Measurements from ENCODE around the gene SDSL.

Gene SDSL

GRCh38 chr12:113479216-113479589 lies 57.0 kb downstream of the SDSL start:
- FAIRE-seq: no peak
- DNase-seq (ENCODE audit: low spot score): no peak

GRCh38 chr12:113479590-113480335 lies 57.6 kb downstream of the SDSL start:
- no peak for FAIRE-seq
- peak; percentile 81 for DNase-seq (ENCODE audit: low spot score)

- DNase-seq (ENCODE audit: low spot score) (no peak), FAIRE-seq (no peak)
Observed at GRCh38 chr12:113480336-113480971, 58.3 kb downstream of the SDSL start.

GRCh38 chr12:113482334-113482733 lies 60.2 kb downstream of the SDSL start:
- no peak for FAIRE-seq

GRCh38 chr12:113485330-113485729 lies 63.1 kb downstream of the SDSL start:
- FAIRE-seq: no peak
- no peak for DNase-seq (ENCODE audit: low spot score)

More at GRCh38 chr12:113482334-113482733, 60.2 kb downstream of the SDSL start:
- DNase-seq (ENCODE audit: low spot score): no peak

- FAIRE-seq (no peak), DNase-seq (ENCODE audit: low spot score) (no peak)
Observed at GRCh38 chr12:113486722-113487121, 64.5 kb downstream of the SDSL start.

All from urothelium cell line (cell line).